ENCODE results near the gene GET4. TPM values are rescaled to one million over a fixed set of nuclear protein-coding genes. Genes with fewer than 3 reads are reported as not detected.

The GET4 gene
- polyA plus RNA-seq, 1 donor (not counting 4 experiments of a cell fraction or from before 2014, with no cell fraction given) = 21.1 TPM

- FAIRE-seq = no peak
- Histone ChIP-seq H2AFZ (ENCODE audit: control insufficient read depth, low read length) (no peak overlapping the region), H3K4me1 (ENCODE audit: control insufficient read depth, extremely low read depth, insufficient read depth, low read length) (no peaks in the 10 kb centered on the region), H3K27ac (ENCODE audit: control insufficient read depth, insufficient read depth, low read length) (no peak overlapping the region), H3K9me1 (ENCODE audit: control insufficient read depth, extremely low read depth, insufficient read depth, low read length) (no peaks in the 10 kb centered on the region), H3K9ac (ENCODE audit: control insufficient read depth, extremely low read depth, insufficient read depth, low read length) (no peak overlapping the region), H4K20me1 (ENCODE audit: control insufficient read depth, extremely low read depth, insufficient read depth, low read length) (no peaks in the 10 kb centered on the region), H3K9me3 (ENCODE audit: control insufficient read depth, low read depth, low read length) (no peaks in the 10 kb centered on the region), H3K79me2 (ENCODE audit: control insufficient read depth, insufficient read depth, low read length) (no peaks in the 10 kb centered on the region), H3K4me2 (ENCODE audit: control insufficient read depth, extremely low read depth, insufficient read depth, low read depth, low read length) (no peak overlapping the region), H3K4me3 (ENCODE audit: control insufficient read depth in 2 of 3, extremely low read depth in 1 of 3, insufficient read depth in 2 of 3, low read depth in 1 of 3, low read length in 3 of 3) (no peak overlapping the region), H3K36me3 (ENCODE audit: control insufficient read depth in 2 of 2, extremely low read depth in 1 of 2, insufficient read depth in 2 of 2, low read length in 2 of 2) (peaks cover 0 to 4% of the 10 kb centered on the region in 2 experiments), H3K27me3 (ENCODE audit: control insufficient read depth, extremely low read depth, insufficient read depth, low read length) (peaks cover 16% of the 10 kb centered on the region)
- TF ChIP-seq CTCF (optimal IDR thresholded peaks at IDR 0.05 in 1 of 3, IDR thresholded peaks at IDR 0.05 in 1 of 3, conservative IDR thresholded peaks at IDR 0.05 in 1 of 3; ENCODE audit: extremely low read depth in 1 of 3, insufficient read depth in 2 of 3, low read length in 3 of 3) (no peak), EZH2 (IDR thresholded peaks at IDR 0.05; ENCODE audit: low read length) (no peak)
- DNase-seq (ENCODE audit: low read depth, low spot score) = no peak
- dilution Hi-C loops (cut with MboI; ENCODE audit: extremely low pct_ligation_motif_present, low sequenced_read_pairs) = no loop called here
These were observed 24.1 kb downstream of the GET4 start for GRCh38 chr7:900331-901040.

GRCh38 chr7:901041-901387 lies 24.7 kb downstream of the GET4 start:
- no peak overlapping the region for H3K4me2 ChIP-seq (ENCODE audit: control insufficient read depth, extremely low read depth, insufficient read depth, low read depth, low read length)
- DNase-seq (ENCODE audit: low read depth, low spot score) = no peak

More at GRCh38 chr7:901041-901387, 24.7 kb downstream of the GET4 start:
- no peak overlapping the region for H3K4me3 ChIP-seq (ENCODE audit: control insufficient read depth in 2 of 3, extremely low read depth in 1 of 3, insufficient read depth in 2 of 3, low read depth in 1 of 3, low read length in 3 of 3)
- H3K36me3 ChIP-seq (ENCODE audit: control insufficient read depth in 2 of 2, extremely low read depth in 1 of 2, insufficient read depth in 2 of 2, low read length in 2 of 2) = peaks cover 0 to 4% of the 10 kb centered on the region in 2 experiments
- H4K20me1 ChIP-seq (ENCODE audit: control insufficient read depth, extremely low read depth, insufficient read depth, low read length) = no peaks in the 10 kb centered on the region
- no peaks in the 10 kb centered on the region for H3K79me2 ChIP-seq (ENCODE audit: control insufficient read depth, insufficient read depth, low read length)
- no peaks in the 10 kb centered on the region for H3K4me1 ChIP-seq (ENCODE audit: control insufficient read depth, extremely low read depth, insufficient read depth, low read length)
- no peak overlapping the region for H3K27ac ChIP-seq (ENCODE audit: control insufficient read depth, insufficient read depth, low read length)
- H3K9ac ChIP-seq (ENCODE audit: control insufficient read depth, extremely low read depth, insufficient read depth, low read length) = no peak overlapping the region
- no peak overlapping the region for H2AFZ ChIP-seq (ENCODE audit: control insufficient read depth, low read length)
- H3K27me3 ChIP-seq (ENCODE audit: control insufficient read depth, extremely low read depth, insufficient read depth, low read length) = peaks cover 16% of the 10 kb centered on the region
- dilution Hi-C loops (cut with MboI; ENCODE audit: extremely low pct_ligation_motif_present, low sequenced_read_pairs) = no loop called here
- FAIRE-seq = no peak
- no peak for TF ChIP-seq CTCF (optimal IDR thresholded peaks at IDR 0.05 in 1 of 3, IDR thresholded peaks at IDR 0.05 in 1 of 3, conservative IDR thresholded peaks at IDR 0.05 in 1 of 3; ENCODE audit: extremely low read depth in 1 of 3, insufficient read depth in 2 of 3, low read length in 3 of 3)
- no peak for TF ChIP-seq EZH2 (IDR thresholded peaks at IDR 0.05; ENCODE audit: low read length)
- no peaks in the 10 kb centered on the region for H3K9me1 ChIP-seq (ENCODE audit: control insufficient read depth, extremely low read depth, insufficient read depth, low read length)
- H3K9me3 ChIP-seq (ENCODE audit: control insufficient read depth, low read depth, low read length) = no peaks in the 10 kb centered on the region
